Trophoblast cell (in vitro differentiated cells and primary cell): ENCODE results near the gene ALOX5AP.

ENCODE experiments used
- DNase-seq, 2 donors: peaks; one replicate each; pipeline ENCODE4 v3.0.0-alpha.2; 2016
- H2AFZ ChIP-seq: 2 replicates; pipeline ENCODE4 v1.6.1; 2013; ENCODE audit warnings: low read length, moderate library complexity, mild to moderate bottlenecking; ENCODE audit not compliant: insufficient read depth, poor library complexity
- H2AK5ac ChIP-seq: 2 replicates; pipeline ENCODE4 v1.6.1; 2013; ENCODE audit warnings: mild to moderate bottlenecking, low read length
- H2BK120ac ChIP-seq: 2 replicates; pipeline ENCODE4 v1.6.1; 2013; ENCODE audit warnings: low read length, mild to moderate bottlenecking, moderate library complexity; ENCODE audit not compliant: insufficient read depth, poor library complexity
- H2BK12ac ChIP-seq: 2 replicates; pipeline ENCODE4 v1.6.1; 2013; ENCODE audit warnings: mild to moderate bottlenecking, low read length, moderate library complexity
- H2BK5ac ChIP-seq: 2 replicates; pipeline ENCODE4 v1.6.1; 2013; ENCODE audit warnings: low read length, low read depth, moderate library complexity, mild to moderate bottlenecking; ENCODE audit not compliant: poor library complexity
- H3K14ac ChIP-seq: 2 replicates; pipeline ENCODE4 v1.6.1; 2013; ENCODE audit warnings: mild to moderate bottlenecking, low read length
- H3K18ac ChIP-seq: 2 replicates; pipeline ENCODE4 v1.6.1; 2013; ENCODE audit warnings: mild to moderate bottlenecking, low read length
- H3K23ac ChIP-seq: 2 replicates; pipeline ENCODE4 v1.6.1; 2013; ENCODE audit warnings: low read length
- H3K27ac ChIP-seq: 2 replicates; pipeline ENCODE4 v1.5.1; 2013; ENCODE audit warnings: low read depth, mild to moderate bottlenecking, inconsistent platforms, low read length, moderate library complexity
- H3K27me3 ChIP-seq: 2 replicates; pipeline ENCODE4 v1.6.1; 2013; ENCODE audit warnings: inconsistent platforms, mild to moderate bottlenecking, low read length, moderate library complexity; ENCODE audit not compliant: insufficient read depth
- H3K36me3 ChIP-seq, 2 experiments: 1 replicate in 1 of 2; 2 replicates in 1 of 2; pipeline ENCODE4 v1.6.1; 2013; ENCODE audit warnings: low read length in 2 of 2, mild to moderate bottlenecking in 2 of 2, moderate library complexity in 1 of 2; ENCODE audit not compliant: insufficient read depth in 2 of 2, control insufficient read depth in 1 of 2
- H3K4ac ChIP-seq: 2 replicates; pipeline ENCODE4 v1.6.1; 2013; ENCODE audit warnings: low read depth, mild to moderate bottlenecking, low read length, moderate library complexity
- H3K4me1 ChIP-seq, 2 experiments: 1 replicate in 1 of 2; 2 replicates in 1 of 2; pipeline ENCODE4 v1.6.1; 2013; ENCODE audit warnings: low read length in 2 of 2, mild to moderate bottlenecking in 2 of 2, moderate library complexity in 1 of 2; ENCODE audit not compliant: insufficient read depth in 2 of 2, control insufficient read depth in 1 of 2
- H3K4me2 ChIP-seq: 2 replicates; pipeline ENCODE4 v1.6.1; 2013; ENCODE audit warnings: inconsistent platforms, mild to moderate bottlenecking, low read length, moderate library complexity
- H3K4me3 ChIP-seq: 2 replicates; pipeline ENCODE4 v1.5.1; 2013; ENCODE audit warnings: mild to moderate bottlenecking, low read depth, low read length, inconsistent platforms
- H3K79me1 ChIP-seq: one replicate; pipeline ENCODE4 v1.6.1; 2013; ENCODE audit warnings: low read length
- H3K79me2 ChIP-seq: 2 replicates; pipeline ENCODE4 v1.6.1; 2013; ENCODE audit warnings: low read length, mild to moderate bottlenecking; ENCODE audit not compliant: control insufficient read depth, insufficient read depth, poor library complexity
- H3K9ac ChIP-seq: 2 replicates; pipeline ENCODE4 v1.6.1; 2013; ENCODE audit warnings: mild to moderate bottlenecking, low read length
- H3K9me3 ChIP-seq: 2 replicates; pipeline ENCODE4 v1.6.1; 2013; ENCODE audit warnings: low read depth, mild to moderate bottlenecking, control low read depth, inconsistent platforms, low read length; ENCODE audit not compliant: insufficient read depth
- H4K12ac ChIP-seq: 2 replicates; pipeline ENCODE4 v1.6.1; 2013; ENCODE audit warnings: low read depth, mild to moderate bottlenecking, low read length, moderate library complexity
- H4K8ac ChIP-seq: 2 replicates; pipeline ENCODE4 v1.6.1; 2013; ENCODE audit warnings: low read depth, mild to moderate bottlenecking, low read length, moderate library complexity
- H4K91ac ChIP-seq: one replicate; pipeline ENCODE4 v1.6.1; 2013; ENCODE audit warnings: low read depth, mild to moderate bottlenecking, low read length, moderate library complexity
- WGBS: extraction: QIAGEN DNeasy Blood & Tissue Kit; methylation state at CpG from one replicate; pipeline ENCODE4 v1.1.7; 2013; ENCODE audit warnings: missing lambda C conversion rate; ENCODE audit not compliant: insufficient read length, insufficient coverage; ENCODE audit errors: extremely low coverage; 5-methylcytosine and 5-hydroxymethylcytosine counted together

The ALOX5AP gene

GRCh38 chr13:30805132-30805537 is 69.8 kb downstream of the ALOX5AP start:
- Histone ChIP-seq H3K4me2 (no peak overlapping the region), H2AK5ac (peak overlapping the region; percentile 44), H3K9ac (no peak overlapping the region), H3K36me3 (peaks cover 0 to 2% of the 10 kb centered on the region in 2 experiments), H3K4me3 (no peak overlapping the region), H3K9me3 (peaks cover 2% of the 10 kb centered on the region), H3K27me3 (no peaks in the 10 kb centered on the region), H2BK5ac (peak overlapping the region; percentile 92), H2BK120ac (peak overlapping the region; percentile 93), H3K18ac (peak overlapping the region; percentile 69), H3K27ac (peak overlapping the region; percentile 62), H3K79me1 (peaks cover 28% of the 10 kb centered on the region), H3K23ac (no peak overlapping the region), H4K12ac (no peak overlapping the region), H3K4ac (peak overlapping the region; percentile 50), H2BK12ac (peak overlapping the region; percentile 98), H4K91ac (peak overlapping the region; percentile 96), H3K4me1 (peaks cover 8 to 11% of the 10 kb centered on the region in 2 experiments), H3K14ac (peak overlapping the region; percentile 82), H2AFZ (no peak overlapping the region), H4K8ac (peak overlapping the region; percentile 74), H3K79me2 (no peaks in the 10 kb centered on the region)
- no peak for DNase-seq
- WGBS = no CpG with 5 or more reads among the region's 4 CpGs

- Histone ChIP-seq H4K12ac (no peak overlapping the region), H2AK5ac (no peak overlapping the region), H2BK5ac (peak overlapping the region; percentile 48), H2AFZ (no peak overlapping the region), H3K36me3 (peaks cover 0 to 2% of the 10 kb centered on the region in 2 experiments), H3K4me3 (no peak overlapping the region), H4K91ac (no peak overlapping the region), H4K8ac (peak overlapping the region; percentile 20), H3K4me2 (no peak overlapping the region), H3K79me2 (no peaks in the 10 kb centered on the region), H3K27ac (peak overlapping the region; percentile 70), H3K79me1 (peaks cover 31% of the 10 kb centered on the region), H3K14ac (peak overlapping the region; percentile 19), H3K4me1 (peaks cover 11 to 13% of the 10 kb centered on the region in 2 experiments), H3K4ac (no peak overlapping the region), H3K27me3 (no peaks in the 10 kb centered on the region), H2BK12ac (peak overlapping the region; percentile 6), H3K9ac (no peak overlapping the region), H3K23ac (no peak overlapping the region), H3K18ac (no peak overlapping the region), H2BK120ac (no peak overlapping the region), H3K9me3 (peaks cover 2% of the 10 kb centered on the region)
- WGBS = no CpG with 5 or more reads among the region's 7 CpGs
- DNase-seq = peak; percentile 17 to 55
Observed at GRCh38 chr13:30805603-30806011, 70.3 kb downstream of the ALOX5AP start.

DNA sequence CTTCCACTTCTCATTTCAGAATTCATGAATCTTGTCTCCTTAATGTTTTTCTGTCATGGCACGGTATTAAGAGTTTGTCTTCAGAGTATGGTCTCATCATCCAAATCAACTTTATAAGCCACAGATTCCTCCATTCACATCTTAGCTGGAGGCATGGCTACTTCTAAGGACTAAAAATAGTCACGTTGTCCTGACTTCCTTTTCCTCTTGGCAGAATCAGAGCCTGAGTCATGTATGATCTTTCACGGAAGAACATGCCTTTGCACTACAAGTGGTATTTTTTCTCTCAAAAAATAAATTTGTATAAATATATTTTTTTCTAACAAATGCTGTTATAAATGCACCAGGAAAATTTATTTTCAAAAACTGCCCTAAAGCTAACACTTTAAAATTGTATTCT is 71.4 kb downstream of the ALOX5AP start:
- Histone ChIP-seq H3K23ac (no peak overlapping the region), H3K4me1 (peaks cover 13 to 15% of the 10 kb centered on the region in 2 experiments), H3K79me2 (no peaks in the 10 kb centered on the region), H2BK5ac (no peak overlapping the region), H3K79me1 (peaks cover 34% of the 10 kb centered on the region), H3K18ac (no peak overlapping the region), H3K27ac (no peak overlapping the region), H3K9me3 (peaks cover 2% of the 10 kb centered on the region), H2BK12ac (no peak overlapping the region), H3K4me3 (no peak overlapping the region), H4K12ac (no peak overlapping the region), H3K14ac (no peak overlapping the region), H2AFZ (no peak overlapping the region), H4K91ac (no peak overlapping the region), H3K4ac (no peak overlapping the region), H2BK120ac (no peak overlapping the region), H3K36me3 (peaks cover 0 to 2% of the 10 kb centered on the region in 2 experiments), H3K4me2 (no peak overlapping the region), H3K9ac (no peak overlapping the region), H2AK5ac (no peak overlapping the region), H4K8ac (no peak overlapping the region), H3K27me3 (no peaks in the 10 kb centered on the region)
- peak in 1 of 2 donors; percentile 4 for DNase-seq
- WGBS = no CpG with 5 or more reads among the region's 3 CpGs

DNA sequence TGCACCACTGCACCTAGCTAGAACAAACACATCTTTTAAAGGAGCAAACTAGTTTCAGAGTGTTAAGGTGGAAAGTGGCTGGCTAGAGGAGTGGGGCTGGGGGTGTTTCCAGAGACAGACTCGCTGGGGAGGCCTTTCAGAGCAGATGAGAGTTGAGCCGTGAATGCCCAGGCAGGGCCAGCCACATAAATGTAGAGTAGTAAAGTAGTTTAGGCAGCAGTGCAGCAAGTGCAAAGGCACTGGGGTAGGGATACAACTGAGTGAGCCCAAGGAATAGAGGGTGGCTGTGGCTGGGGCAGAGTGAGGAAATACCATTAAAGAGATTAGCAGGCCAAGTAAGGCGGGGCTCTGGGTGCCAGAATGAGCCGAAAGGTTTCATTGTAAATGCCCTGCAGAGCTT is 72.0 kb downstream of the ALOX5AP start:
- H4K91ac ChIP-seq = peak overlapping the region; percentile 71
- peaks cover 0 to 2% of the 10 kb centered on the region in 2 experiments for H3K36me3 ChIP-seq
- no peak overlapping the region for H3K23ac ChIP-seq
- H2AK5ac ChIP-seq = peak overlapping the region; percentile 76
- peaks cover 13 to 15% of the 10 kb centered on the region in 2 experiments for H3K4me1 ChIP-seq
- no peak overlapping the region for H2AFZ ChIP-seq
- H4K12ac ChIP-seq = no peak overlapping the region
- H3K27ac ChIP-seq = no peak overlapping the region
- WGBS = no CpG with 5 or more reads among the region's 4 CpGs
- peak overlapping the region; percentile 49 for H3K14ac ChIP-seq
- H3K4ac ChIP-seq = no peak overlapping the region
- H3K79me2 ChIP-seq = no peaks in the 10 kb centered on the region
- H3K79me1 ChIP-seq = peaks cover 34% of the 10 kb centered on the region
- DNase-seq = no peak
- H2BK120ac ChIP-seq = peak overlapping the region; percentile 35
- H3K27me3 ChIP-seq = no peaks in the 10 kb centered on the region
- peak overlapping the region; percentile 29 for H2BK5ac ChIP-seq
- no peak overlapping the region for H3K9ac ChIP-seq
- no peak overlapping the region for H3K4me3 ChIP-seq
- no peak overlapping the region for H4K8ac ChIP-seq
- peak overlapping the region; percentile 36 for H3K18ac ChIP-seq
- no peak overlapping the region for H3K4me2 ChIP-seq
- H3K9me3 ChIP-seq = peaks cover 2% of the 10 kb centered on the region
- H2BK12ac ChIP-seq = peak overlapping the region; percentile 85
